Fibroblast of pulmonary artery (primary cell): ENCODE measurements around the gene POLR2H.

Experiments used
- DNase-seq: peaks from one replicate; pipeline ENCODE4 v3.0.0-alpha.2; 2010; ENCODE audit warnings: low read depth
- H3K4me3 ChIP-seq: replicated peaks from 2 replicates; pipeline ENCODE4 v1.5.1; 2011; ENCODE audit warnings: low read depth, mild to moderate bottlenecking, control low read depth, low read length, moderate library complexity
- TF ChIP-seq, protein P1 (sequence below): IDR thresholded peaks from 2 replicates; pipeline ENCODE4 v1.5.1; 2011; ENCODE audit warnings: mild to moderate bottlenecking, control low read depth, low read length, inconsistent platforms; ENCODE audit errors: missing control alignments

The POLR2H gene

GRCh38 chr3:184387174-184387714 is 25.7 kb downstream of the POLR2H start:
- no peak for DNase-seq
- TF ChIP-seq, protein P1, sequence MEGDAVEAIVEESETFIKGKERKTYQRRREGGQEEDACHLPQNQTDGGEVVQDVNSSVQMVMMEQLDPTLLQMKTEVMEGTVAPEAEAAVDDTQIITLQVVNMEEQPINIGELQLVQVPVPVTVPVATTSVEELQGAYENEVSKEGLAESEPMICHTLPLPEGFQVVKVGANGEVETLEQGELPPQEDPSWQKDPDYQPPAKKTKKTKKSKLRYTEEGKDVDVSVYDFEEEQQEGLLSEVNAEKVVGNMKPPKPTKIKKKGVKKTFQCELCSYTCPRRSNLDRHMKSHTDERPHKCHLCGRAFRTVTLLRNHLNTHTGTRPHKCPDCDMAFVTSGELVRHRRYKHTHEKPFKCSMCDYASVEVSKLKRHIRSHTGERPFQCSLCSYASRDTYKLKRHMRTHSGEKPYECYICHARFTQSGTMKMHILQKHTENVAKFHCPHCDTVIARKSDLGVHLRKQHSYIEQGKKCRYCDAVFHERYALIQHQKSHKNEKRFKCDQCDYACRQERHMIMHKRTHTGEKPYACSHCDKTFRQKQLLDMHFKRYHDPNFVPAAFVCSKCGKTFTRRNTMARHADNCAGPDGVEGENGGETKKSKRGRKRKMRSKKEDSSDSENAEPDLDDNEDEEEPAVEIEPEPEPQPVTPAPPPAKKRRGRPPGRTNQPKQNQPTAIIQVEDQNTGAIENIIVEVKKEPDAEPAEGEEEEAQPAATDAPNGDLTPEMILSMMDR: no peak
- H3K4me3 ChIP-seq: no peak overlapping the region

GRCh38 chr3:184388164-184388935 is 26.8 kb downstream of the POLR2H start:
- TF ChIP-seq, protein P1: no peak
- no peak for DNase-seq
- no peak overlapping the region for H3K4me3 ChIP-seq

- TF ChIP-seq, protein P1: no peak
- no peak for DNase-seq
- H3K4me3 ChIP-seq: no peak overlapping the region
Observed at GRCh38 chr3:184388936-184389230, 27.4 kb downstream of the POLR2H start.

GRCh38 chr3:184389384-184389783 is 27.9 kb downstream of the POLR2H start:
- TF ChIP-seq, protein P1: no peak
- DNase-seq: no peak

GRCh38 chr3:184389935-184390528 is 28.5 kb downstream of the POLR2H start:
- TF ChIP-seq, protein P1: no peak
- no peak overlapping the region for H3K4me3 ChIP-seq
- DNase-seq: no peak

More at GRCh38 chr3:184389384-184389783, 27.9 kb downstream of the POLR2H start:
- H3K4me3 ChIP-seq: no peak overlapping the region

DNA sequence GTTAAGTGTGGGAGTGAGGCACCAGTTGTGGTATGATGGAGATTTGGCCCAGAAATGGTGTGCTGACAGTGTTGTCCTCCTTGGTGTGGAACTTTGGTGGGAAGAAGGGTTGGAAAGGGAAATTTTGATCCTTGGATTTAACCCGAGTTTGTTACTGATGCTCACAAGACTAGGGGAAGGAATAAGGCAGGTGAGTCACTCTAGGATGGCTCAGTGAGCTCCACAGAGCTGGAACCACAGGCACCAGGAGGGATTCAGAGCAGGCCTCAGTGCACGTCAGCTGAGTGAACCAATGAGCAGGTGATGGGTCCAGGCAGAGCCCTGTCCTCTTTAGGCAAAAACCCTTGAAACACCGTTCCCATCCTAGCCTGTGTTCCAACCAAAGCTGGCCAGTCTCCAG is 29.8 kb downstream of the POLR2H start:
- no peak for DNase-seq
- no peak overlapping the region for H3K4me3 ChIP-seq
- TF ChIP-seq, protein P1: no peak

DNA sequence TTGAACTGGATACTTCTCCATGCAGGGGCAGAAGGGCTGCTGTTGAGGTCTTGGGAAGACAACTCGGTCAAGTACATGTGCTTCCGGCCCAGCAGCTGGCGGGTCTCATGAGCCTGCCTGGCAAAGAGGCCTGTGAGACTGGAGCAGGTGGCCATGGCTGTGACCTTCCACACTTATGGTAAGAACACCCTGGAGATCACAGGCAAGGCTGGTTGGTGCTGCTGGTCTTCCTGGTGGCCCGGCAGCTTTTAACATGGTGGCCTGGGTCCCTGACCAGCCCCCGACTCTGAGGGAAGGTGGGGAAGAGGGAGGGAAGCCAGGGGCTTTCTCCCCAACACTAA is 33.8 kb downstream of the POLR2H start:
- TF ChIP-seq, protein P1: no peak
- no peak for DNase-seq
- H3K4me3 ChIP-seq: no peak overlapping the region
